Ectodermal cell (in vitro differentiated cells): Measurements from ENCODE around the gene MAP3K13.

Experiments used
- H3K27ac ChIP-seq: 2 replicates; pipeline ENCODE4 v1.7.0; 2013; ENCODE audit warnings: mild to moderate bottlenecking, low read depth, low read length; ENCODE audit not compliant: insufficient read depth, poor library complexity, severe bottlenecking
- H3K27me3 ChIP-seq: 2 replicates; pipeline ENCODE4 v1.7.0; 2013; ENCODE audit warnings: mild to moderate bottlenecking, low read length; ENCODE audit not compliant: insufficient read depth, control insufficient read depth, poor library complexity, severe bottlenecking
- H3K36me3 ChIP-seq: one replicate; pipeline ENCODE4 v1.7.0; 2013; ENCODE audit warnings: low read length; ENCODE audit not compliant: control insufficient read depth, insufficient read depth
- H3K4me1 ChIP-seq: one replicate; pipeline ENCODE4 v1.7.0; 2013; ENCODE audit warnings: low read length; ENCODE audit not compliant: control insufficient read depth, insufficient read depth
- H3K4me3 ChIP-seq: 2 replicates; pipeline ENCODE4 v1.7.0; 2013; ENCODE audit warnings: low read depth, low read length, control low read depth; ENCODE audit not compliant: insufficient read depth
- H3K9me3 ChIP-seq: 2 replicates; pipeline ENCODE4 v1.7.0; 2013; ENCODE audit warnings: mild to moderate bottlenecking, low read length, moderate library complexity; ENCODE audit not compliant: control insufficient read depth
- WGBS, 2 experiments: methylation state at CpG; one replicate each; pipeline ENCODE4 v1.1.7; 2013; ENCODE audit warnings: missing lambda C conversion rate in 2 of 2; 5-methylcytosine and 5-hydroxymethylcytosine counted together

The MAP3K13 gene

GRCh38 chr3:185342459-185343174 is 20.3 kb upstream of the MAP3K13 start:
- H3K4me1 ChIP-seq: no peaks in the 10 kb centered on the region
- H3K4me3 ChIP-seq: no peak overlapping the region
- no peaks in the 10 kb centered on the region for H3K27me3 ChIP-seq
- WGBS, 2 experiments: 94 to 96% methylated on average over 4 to 6 of the region's 7 CpGs
- no peaks in the 10 kb centered on the region for H3K36me3 ChIP-seq
- H3K9me3 ChIP-seq: no peaks in the 10 kb centered on the region
- H3K27ac ChIP-seq: no peak overlapping the region

GRCh38 chr3:185347399-185347798 is 15.5 kb upstream of the MAP3K13 start:
- Histone ChIP-seq H3K9me3 (no peaks in the 10 kb centered on the region), H3K27me3 (no peaks in the 10 kb centered on the region), H3K4me1 (no peaks in the 10 kb centered on the region), H3K4me3 (no peak overlapping the region), H3K36me3 (no peaks in the 10 kb centered on the region), H3K27ac (no peak overlapping the region)
- WGBS, 2 experiments: 94% methylated on average over 9 of the region's 9 CpGs

- no peaks in the 10 kb centered on the region for H3K9me3 ChIP-seq
- no peaks in the 10 kb centered on the region for H3K27me3 ChIP-seq
- WGBS, 2 experiments: 93 to 94% methylated on average over 6 of the region's 6 CpGs
- H3K36me3 ChIP-seq: no peaks in the 10 kb centered on the region
- no peak overlapping the region for H3K27ac ChIP-seq
- no peak overlapping the region for H3K4me3 ChIP-seq
- H3K4me1 ChIP-seq: no peaks in the 10 kb centered on the region
Measured at GRCh38 chr3:185350841-185351240, 12.1 kb upstream of the MAP3K13 start.

DNA sequence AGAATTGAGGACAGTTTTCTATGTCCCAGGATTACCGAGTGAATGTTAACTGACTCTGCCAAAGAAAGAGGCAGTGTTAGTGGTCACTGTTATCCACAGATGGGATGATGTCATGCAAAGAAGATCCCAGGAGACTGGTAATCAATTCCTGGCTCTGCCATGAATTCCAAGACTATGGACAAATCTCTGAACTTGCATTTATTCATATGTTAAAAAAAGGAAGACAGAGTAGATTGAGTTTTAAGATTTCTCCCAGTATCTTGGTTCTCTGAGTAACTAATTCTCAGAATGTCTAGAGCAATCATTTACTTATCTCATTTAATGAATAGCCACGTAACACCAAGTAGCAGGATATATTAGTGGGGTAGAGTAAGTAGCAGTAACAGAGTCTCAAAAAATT is 11.5 kb upstream of the MAP3K13 start:
- Histone ChIP-seq H3K27me3 (peaks cover 4% of the 10 kb centered on the region), H3K4me1 (no peaks in the 10 kb centered on the region), H3K9me3 (no peaks in the 10 kb centered on the region), H3K27ac (no peak overlapping the region), H3K36me3 (no peaks in the 10 kb centered on the region), H3K4me3 (no peak overlapping the region)
- WGBS, 2 experiments: 88 to 91% methylated on average over 1 to 2 of the region's 2 CpGs

- Histone ChIP-seq H3K9me3 (no peaks in the 10 kb centered on the region), H3K4me1 (no peaks in the 10 kb centered on the region), H3K4me3 (no peak overlapping the region), H3K27ac (no peak overlapping the region), H3K36me3 (no peaks in the 10 kb centered on the region), H3K27me3 (peaks cover 9% of the 10 kb centered on the region)
- WGBS, 2 experiments: 87 to 93% methylated on average over 5 of the region's 5 CpGs
Measured at GRCh38 chr3:185353225-185353624, 9.7 kb upstream of the MAP3K13 start.

DNA sequence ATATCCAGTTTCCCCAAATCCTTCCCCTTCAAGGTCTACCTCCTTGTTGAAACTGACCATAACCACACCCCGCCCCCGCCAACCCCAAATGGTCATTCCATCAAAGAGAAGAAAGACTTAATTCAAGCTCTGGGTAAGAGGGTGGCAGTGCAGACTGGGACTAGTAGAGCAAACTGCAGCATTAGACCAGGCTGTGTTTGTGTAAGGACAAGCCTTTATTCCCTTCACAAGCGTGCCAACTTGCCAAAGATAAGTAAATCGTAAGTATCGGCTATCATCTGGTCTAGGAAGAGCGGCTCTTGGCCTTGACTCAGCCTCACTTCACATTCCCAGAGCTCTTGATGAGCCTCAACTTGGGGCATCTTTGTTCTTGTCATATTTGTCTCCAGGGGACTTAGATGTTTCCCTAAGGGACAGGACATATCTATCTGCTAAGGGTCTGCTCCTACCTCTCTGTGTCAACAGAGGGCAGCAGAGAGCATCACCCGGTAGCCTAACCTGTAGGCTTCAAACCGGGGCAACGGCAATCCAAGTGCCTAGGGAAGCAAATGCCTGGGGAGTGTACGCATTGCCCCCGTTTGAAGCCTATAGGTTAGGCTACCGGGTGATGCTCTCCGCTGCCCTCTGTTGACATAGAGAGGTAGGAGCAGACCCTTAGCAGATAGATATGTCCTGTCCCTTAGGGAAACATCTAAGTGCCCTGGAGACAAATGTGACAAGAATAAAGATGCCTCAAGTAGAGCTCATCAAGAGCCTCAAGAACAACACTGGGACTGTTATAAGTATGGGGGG is 8.9 kb upstream of the MAP3K13 start:
- WGBS, 2 experiments: 32 to 37% methylated on average over 12 to 13 of the region's 13 CpGs
- Histone ChIP-seq H3K36me3 (no peaks in the 10 kb centered on the region), H3K4me3 (no peak overlapping the region), H3K27me3 (peaks cover 9% of the 10 kb centered on the region), H3K27ac (no peak overlapping the region), H3K9me3 (no peaks in the 10 kb centered on the region), H3K4me1 (no peaks in the 10 kb centered on the region)

- 88 to 90% methylated on average over 5 of the region's 5 CpGs for WGBS, 2 experiments
- H3K4me1 ChIP-seq: no peaks in the 10 kb centered on the region
- H3K9me3 ChIP-seq: no peaks in the 10 kb centered on the region
- H3K27ac ChIP-seq: no peak overlapping the region
- no peaks in the 10 kb centered on the region for H3K36me3 ChIP-seq
- no peak overlapping the region for H3K4me3 ChIP-seq
- peaks cover 9% of the 10 kb centered on the region for H3K27me3 ChIP-seq
Measured at GRCh38 chr3:185356499-185356898, 6.4 kb upstream of the MAP3K13 start.

GRCh38 chr3:185361920-185362319 is 1.0 kb upstream of the MAP3K13 start:
- H3K4me3 ChIP-seq: no peak overlapping the region
- peaks cover 4% of the 10 kb centered on the region for H3K4me1 ChIP-seq
- H3K27me3 ChIP-seq: peaks cover 33% of the 10 kb centered on the region
- WGBS, 2 experiments: 88 to 95% methylated on average over 2 of the region's 2 CpGs
- H3K27ac ChIP-seq: no peak overlapping the region
- H3K9me3 ChIP-seq: no peaks in the 10 kb centered on the region
- H3K36me3 ChIP-seq: no peaks in the 10 kb centered on the region

DNA sequence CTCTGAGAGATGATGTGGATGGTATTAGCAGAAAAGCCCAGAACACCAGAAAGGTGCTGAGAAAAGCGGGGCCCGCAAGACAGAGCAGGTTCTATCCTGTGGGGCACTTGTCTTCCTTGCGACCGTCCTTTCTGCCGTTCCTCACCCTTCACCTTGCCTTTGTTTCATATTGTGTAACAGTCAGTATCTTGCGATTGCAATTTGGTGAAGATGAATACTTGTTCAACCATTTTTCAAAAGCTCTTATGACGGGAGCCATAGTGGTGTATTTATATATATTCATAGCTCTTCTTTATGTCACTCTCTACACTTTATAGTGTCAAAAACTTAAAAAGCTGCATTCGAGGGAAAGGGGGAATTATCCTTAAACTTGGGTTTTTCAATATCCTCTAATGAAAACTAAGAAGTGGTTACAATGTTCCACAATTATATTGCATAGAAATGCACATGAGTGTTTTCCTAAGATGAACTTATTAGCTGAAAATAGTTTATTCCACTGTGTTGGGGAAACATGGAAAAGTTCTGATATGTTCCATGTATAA is 797 bp downstream of the MAP3K13 start:
- no peak overlapping the region for H3K27ac ChIP-seq
- H3K4me3 ChIP-seq: peak overlapping the region; percentile 45
- H3K36me3 ChIP-seq: no peaks in the 10 kb centered on the region

DNA sequence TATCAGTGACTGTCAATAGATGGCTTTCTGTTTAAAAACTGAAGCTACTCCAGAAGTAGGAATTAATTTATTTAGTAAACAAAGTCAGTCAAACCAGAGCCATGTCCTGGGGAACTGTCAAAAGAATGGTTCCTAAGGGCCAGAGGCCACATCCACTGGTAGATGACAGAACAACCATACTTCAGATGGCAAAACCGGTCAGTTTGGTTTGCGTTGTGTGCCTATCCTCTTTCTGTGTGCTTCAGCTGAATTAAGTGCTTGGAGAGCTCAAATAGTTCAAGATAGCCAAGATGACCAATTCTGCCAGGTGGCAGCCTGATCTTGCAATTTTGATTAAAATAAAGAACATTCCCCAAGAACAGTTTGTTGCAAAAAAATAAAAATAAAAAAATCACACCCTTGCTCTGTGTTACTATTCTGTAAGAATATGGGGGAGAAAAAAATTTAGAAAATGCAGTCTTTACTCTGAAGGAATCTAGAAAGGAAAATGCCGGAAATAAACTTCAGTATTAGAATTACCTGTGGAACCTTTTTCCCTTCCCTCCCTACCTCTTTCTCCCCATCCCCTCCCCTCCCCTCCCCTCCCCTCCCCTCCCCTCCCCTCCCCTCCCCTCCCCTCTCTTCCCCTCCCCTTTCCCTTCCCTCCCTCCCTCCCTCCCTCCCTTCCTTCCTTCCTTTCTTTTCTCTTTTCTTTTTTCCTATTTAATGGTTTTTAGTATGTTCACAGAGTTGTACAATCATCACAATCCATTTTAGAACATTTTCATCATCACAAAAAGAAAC is 2.5 kb downstream of the MAP3K13 start:
- no peaks in the 10 kb centered on the region for H3K36me3 ChIP-seq
- H3K4me3 ChIP-seq: no peak overlapping the region
- H3K27ac ChIP-seq: no peak overlapping the region
- WGBS, 2 experiments: 80 to 89% methylated on average over 2 of the region's 3 CpGs
- H3K27me3 ChIP-seq: peaks cover 37% of the 10 kb centered on the region
- H3K4me1 ChIP-seq: peaks cover 4% of the 10 kb centered on the region
- H3K9me3 ChIP-seq: no peaks in the 10 kb centered on the region

More for the DNA sequence above, 797 bp downstream of the MAP3K13 start:
- peaks cover 37% of the 10 kb centered on the region for H3K27me3 ChIP-seq
- H3K4me1 ChIP-seq: peaks cover 4% of the 10 kb centered on the region
- 11 to 29% methylated on average over 5 to 7 of the region's 8 CpGs for WGBS, 2 experiments
- H3K9me3 ChIP-seq: no peaks in the 10 kb centered on the region
